ENCODE results near the gene PPP1R9B.
A peak's percentile ranks its signal among the peaks of the same experiment; 100 is the strongest.

PPP1R9B gene, protein sequence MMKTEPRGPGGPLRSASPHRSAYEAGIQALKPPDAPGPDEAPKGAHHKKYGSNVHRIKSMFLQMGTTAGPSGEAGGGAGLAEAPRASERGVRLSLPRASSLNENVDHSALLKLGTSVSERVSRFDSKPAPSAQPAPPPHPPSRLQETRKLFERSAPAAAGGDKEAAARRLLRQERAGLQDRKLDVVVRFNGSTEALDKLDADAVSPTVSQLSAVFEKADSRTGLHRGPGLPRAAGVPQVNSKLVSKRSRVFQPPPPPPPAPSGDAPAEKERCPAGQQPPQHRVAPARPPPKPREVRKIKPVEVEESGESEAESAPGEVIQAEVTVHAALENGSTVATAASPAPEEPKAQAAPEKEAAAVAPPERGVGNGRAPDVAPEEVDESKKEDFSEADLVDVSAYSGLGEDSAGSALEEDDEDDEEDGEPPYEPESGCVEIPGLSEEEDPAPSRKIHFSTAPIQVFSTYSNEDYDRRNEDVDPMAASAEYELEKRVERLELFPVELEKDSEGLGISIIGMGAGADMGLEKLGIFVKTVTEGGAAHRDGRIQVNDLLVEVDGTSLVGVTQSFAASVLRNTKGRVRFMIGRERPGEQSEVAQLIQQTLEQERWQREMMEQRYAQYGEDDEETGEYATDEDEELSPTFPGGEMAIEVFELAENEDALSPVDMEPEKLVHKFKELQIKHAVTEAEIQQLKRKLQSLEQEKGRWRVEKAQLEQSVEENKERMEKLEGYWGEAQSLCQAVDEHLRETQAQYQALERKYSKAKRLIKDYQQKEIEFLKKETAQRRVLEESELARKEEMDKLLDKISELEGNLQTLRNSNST

GRCh38 chr17:50150354-50151040, at the start of gene PPP1R9B:
TSS of gene PPP1R9B (minus strand) at chr17:50150677. CDS start at chr17:50150513, 164 bp downstream.
- DNase-seq (ENCODE audit: low read depth, low spot score), result no peak

- peak; percentile 98 for DNase-seq (ENCODE audit: low read depth, low spot score)
Measured at GRCh38 chr17:50199803-50200456, 49.5 kb upstream of the PPP1R9B start.

- no peak for DNase-seq (ENCODE audit: low read depth, low spot score)
Measured at GRCh38 chr17:50199211-50199802, 48.8 kb upstream of the PPP1R9B start.

DNA sequence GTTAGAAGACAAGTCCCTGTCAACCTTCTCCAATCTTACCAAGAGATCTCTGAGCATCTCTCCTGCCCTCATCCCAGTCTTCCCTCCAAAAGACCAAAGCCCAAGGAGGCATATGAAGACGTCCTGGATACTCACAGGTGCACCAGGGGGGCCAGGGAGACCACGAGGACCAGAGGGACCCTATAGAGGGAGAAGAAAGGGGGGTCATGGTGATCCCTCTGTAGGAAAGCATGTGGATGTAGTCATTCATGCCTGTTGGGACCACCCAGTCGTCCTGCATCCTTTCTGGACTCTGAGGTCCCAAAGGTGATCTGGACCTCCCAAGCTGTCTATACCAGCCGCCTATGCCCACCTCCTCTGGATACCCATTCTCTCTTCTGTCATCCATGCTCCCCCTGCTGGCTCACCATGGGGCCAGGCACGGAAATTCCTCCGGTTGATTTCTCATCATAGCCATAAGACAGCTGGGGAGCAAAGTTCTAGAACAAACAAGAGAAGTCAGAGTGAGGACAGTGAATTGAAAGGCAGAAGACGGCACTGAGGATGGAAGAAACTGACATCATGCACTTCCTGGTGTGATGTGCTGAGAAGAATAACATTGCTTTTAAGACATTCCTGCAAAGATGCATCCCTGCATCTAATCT, 47.7 kb upstream of the PPP1R9B start:
- peak; percentile 72 for DNase-seq (ENCODE audit: low read depth, low spot score)

DNA sequence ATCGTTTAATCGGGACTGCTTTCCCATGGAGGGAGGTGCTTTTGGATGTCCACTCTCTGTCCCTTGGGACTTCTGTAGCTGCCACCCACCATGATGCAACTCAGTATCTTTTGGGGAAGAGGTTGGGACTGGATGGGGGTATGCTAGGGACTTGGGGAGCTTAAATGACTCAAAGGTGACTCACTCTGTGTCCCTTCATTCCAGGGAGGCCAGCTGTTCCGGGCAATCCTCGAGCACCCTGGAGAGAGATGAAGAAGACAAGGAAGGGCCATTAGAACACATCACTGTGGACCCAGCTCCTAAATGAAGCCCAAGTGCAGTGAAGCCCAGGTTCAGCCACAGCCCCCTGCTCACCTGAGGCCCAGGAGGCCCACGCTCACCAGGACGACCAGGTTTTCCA, 46.3 kb upstream of the PPP1R9B start:
- no peak for DNase-seq (ENCODE audit: low read depth, low spot score)

- DNase-seq (ENCODE audit: low read depth, low spot score), result no peak
Measured at GRCh38 chr17:50196036-50196435, 45.6 kb upstream of the PPP1R9B start.

- peak; percentile 55 for DNase-seq (ENCODE audit: low read depth, low spot score)
Measured at GRCh38 chr17:50194934-50195865, 44.7 kb upstream of the PPP1R9B start.

DNA sequence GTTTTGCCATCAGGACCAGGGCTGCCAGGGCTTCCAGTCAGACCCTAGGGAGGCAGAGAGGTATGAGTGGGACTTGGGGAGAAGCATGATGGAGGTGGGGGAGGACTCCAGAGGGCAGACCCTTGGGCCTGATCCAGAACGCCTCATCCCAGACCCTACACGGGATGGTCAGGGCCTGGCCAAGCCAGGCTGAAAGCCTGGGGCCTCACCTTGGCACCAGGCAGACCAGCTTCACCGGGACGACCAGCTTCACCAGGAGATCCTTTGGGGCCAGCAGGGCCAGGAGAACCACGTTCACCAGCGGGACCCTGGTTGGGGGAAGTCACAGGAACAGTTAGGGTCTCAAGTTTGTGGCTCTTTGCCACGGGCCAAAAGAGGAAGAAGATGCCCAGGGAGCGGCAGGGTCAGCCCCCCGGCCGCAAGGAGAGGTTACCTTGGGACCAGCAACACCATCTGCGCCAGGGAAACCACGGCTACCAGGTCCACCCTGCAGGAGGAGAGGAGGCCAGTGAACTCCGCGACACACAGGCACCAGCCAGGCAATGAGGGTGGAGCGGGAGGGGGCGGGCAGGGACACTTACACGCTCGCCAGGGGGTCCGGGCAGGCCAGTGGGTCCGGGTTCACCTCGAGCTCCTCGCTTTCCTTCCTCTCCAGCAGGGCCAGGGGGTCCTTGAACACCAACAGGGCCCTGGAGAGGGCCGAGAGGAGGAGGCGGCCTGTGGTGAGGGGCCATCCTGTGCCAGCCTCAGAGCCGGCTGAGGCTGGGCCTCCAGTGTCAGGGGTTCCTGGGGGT, 43.9 kb upstream of the PPP1R9B start:
- DNase-seq (ENCODE audit: low read depth, low spot score), result no peak

DNA sequence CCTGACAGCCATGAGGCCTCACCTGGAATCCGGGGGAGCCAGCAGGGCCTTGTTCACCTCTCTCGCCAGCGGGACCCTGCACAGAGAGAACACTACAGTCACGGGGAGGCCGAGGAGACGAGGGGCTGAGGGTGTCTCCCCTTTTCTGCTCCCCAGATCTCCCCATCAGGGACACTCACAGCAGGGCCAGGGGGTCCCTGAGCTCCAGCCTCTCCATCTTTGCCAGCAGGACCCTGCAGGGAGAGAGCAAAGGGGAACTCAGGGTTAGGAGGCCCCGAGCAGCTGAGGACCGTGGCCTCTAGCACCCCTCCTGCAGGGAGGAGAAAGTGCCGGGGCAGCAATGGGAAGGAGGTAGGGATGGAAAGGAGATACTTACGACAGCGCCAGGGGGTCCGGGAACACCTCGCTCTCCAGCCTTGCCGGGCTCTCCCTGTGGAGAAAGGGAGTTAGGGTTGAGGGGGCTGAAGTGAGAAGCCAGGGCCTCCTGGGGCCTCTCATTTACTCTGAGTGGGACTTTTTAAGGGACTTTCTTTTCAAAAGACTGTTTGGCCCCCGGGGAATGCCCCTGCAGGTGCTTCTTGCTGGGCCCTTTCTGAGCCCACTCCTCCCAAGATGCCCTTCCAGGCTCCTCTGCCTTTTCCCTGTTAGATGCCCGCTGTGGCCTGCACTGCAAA, 42.3 kb upstream of the PPP1R9B start:
- no peak for DNase-seq (ENCODE audit: low read depth, low spot score)

- DNase-seq (ENCODE audit: low read depth, low spot score), result no peak
Measured at GRCh38 chr17:50192144-50192617, 41.7 kb upstream of the PPP1R9B start.

DNA sequence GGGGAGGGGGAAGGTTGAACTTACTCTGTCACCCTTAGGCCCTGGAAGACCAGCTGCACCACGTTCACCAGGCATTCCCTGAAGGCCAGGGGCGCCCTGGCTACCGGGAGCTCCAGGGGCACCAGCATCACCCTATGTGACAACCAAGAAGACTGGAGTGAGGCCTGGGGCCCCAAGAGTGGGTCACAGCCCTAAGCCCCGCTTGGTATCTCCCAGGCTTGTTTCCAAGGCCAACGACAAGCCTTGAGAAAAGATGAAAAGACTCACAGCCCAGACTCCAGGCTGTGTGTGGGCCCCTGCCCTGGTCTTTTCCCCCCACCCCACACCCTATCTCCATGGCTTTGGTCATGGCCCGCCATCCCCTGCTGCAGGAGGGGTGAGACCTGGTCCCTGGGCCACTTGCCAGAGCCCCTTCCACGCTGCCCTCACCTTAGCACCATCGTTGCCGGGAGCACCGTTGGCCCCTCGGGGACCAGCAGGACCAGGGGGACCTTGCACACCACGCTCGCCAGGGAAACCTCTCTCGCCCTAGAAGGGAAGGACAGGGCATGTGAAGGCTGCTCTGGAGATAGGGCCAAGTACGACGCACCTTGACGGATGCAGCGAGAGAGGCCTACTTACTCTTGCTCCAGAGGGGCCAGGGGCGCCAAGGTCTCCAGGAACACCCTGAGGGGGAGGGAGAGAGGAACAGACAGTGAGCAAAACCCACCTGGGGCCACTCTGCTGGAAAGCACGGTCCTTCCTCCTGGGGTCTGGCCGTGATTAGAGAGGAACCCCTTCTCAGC, 41.1 kb upstream of the PPP1R9B start:
- no peak for DNase-seq (ENCODE audit: low read depth, low spot score)

- DNase-seq (ENCODE audit: low read depth, low spot score), result no peak
Measured at GRCh38 chr17:50190603-50191358, 40.3 kb upstream of the PPP1R9B start.

GRCh38 chr17:50190293-50190602, 39.8 kb upstream of the PPP1R9B start:
- DNase-seq (ENCODE audit: low read depth, low spot score), result no peak

DNA sequence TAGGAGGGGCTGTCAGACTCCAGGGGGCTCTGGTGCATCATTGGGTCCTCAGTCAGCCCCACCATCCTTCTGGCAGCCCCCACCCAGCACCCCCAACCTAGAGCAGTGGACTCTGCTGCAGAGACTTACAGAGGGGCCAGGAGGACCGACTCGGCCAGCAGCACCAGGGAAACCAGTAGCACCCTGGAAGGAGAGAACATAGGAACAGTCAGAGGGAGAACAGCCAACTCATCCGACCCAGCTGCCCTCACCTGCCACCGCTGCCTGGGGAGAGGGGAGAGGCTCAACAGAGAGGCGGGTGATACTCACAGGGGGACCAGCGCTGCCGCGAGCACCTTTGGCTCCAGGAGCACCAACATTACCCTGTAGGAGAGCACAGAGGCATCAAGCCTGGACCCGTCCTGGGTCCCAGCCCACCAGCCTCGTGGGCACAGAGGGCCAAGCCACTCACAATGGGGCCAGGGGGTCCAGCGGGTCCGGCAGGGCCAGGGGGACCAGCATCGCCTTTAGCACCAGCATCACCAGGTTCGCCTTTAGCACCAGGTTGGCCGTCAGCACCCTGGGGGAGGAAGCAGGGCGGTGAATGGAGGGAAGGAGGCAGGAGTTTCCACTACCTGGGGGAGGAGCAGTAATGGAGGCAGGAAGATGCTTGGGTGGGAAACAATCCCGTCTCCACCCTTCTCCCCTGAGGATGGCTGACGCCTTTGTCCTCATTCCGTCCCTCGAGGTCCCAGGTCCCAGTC, 39.2 kb upstream of the PPP1R9B start:
- DNase-seq (ENCODE audit: low read depth, low spot score), result no peak

- DNase-seq (ENCODE audit: low read depth, low spot score), result no peak
Measured at GRCh38 chr17:50188921-50189549, 38.6 kb upstream of the PPP1R9B start.

DNA sequence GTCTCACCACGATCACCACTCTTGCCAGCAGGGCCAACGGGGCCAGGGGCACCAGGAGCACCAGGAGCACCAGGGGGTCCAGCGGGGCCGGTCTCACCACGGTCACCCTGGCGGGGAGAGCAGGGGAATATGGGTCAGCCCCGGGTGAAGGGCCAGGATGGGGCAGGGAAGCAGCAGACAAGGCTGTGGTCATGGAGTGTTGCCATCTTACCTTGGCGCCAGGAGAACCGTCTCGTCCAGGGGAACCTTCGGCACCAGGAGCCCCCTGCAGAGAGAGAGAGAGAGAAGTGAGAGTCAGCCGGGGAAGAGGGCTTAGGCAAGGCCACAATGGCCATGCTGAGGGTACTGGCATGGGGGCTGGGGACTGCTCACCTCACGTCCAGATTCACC, 38.0 kb upstream of the PPP1R9B start:
- DNase-seq (ENCODE audit: low read depth, low spot score), result no peak
